Peyer's patch (tissue), 4 donors: ENCODE measurements around the gene TRIM31. TPM values are rescaled to one million over a fixed set of nuclear protein-coding genes. Genes with fewer than 3 reads are reported as not detected.

Experiments
- DNase-seq, 3 donors: peaks; one replicate each; pipeline ENCODE4 v3.0.0-alpha.2; 2017 to 2019
- H3K27ac ChIP-seq, 4 donors: fragments of 200-600 bp; sonication (generic); one replicate each; pipeline ENCODE4 v1.5.1; 2016 to 2019
- H3K27me3 ChIP-seq, 2 donors: fragments of 200-600 bp; sonication (generic); one replicate each; pipeline ENCODE4 v1.5.1; 2019
- H3K36me3 ChIP-seq, 3 donors: fragments of 200-600 bp; sonication (generic); one replicate each; pipeline ENCODE4 v1.5.1; 2016 to 2019
- H3K4me1 ChIP-seq, 4 donors: fragments of 200-600 bp; sonication (generic); one replicate each; pipeline ENCODE4 v1.5.1; 2016 to 2019
- H3K4me3 ChIP-seq, 4 donors: fragments of 200-600 bp; sonication (generic); 1 replicate in 3 of 4; 2 replicates in 1 of 4; pipeline ENCODE4 v1.5.1; 2016 to 2019; ENCODE audit warnings: mild to moderate bottlenecking in 1 of 4
- H3K9me3 ChIP-seq, 4 donors: fragments of 200-600 bp; sonication (generic); one replicate each; pipeline ENCODE4 v1.5.1; 2016 to 2019; ENCODE audit warnings: mild to moderate bottlenecking in 1 of 4
- CTCF ChIP-seq, 6 experiments: fragments of 450-650 bp in 4 of 6; fragments of 200-600 bp in 2 of 6; sonication (generic) in 1 of 6; IDR thresholded peaks; one replicate each; pipeline ENCODE4 v1.5.1; 2017 to 2019; ENCODE audit warnings: antibody characterized with exemption in 6 of 6, mild to moderate bottlenecking in 3 of 6, moderate library complexity in 1 of 6
- POLR2A ChIP-seq, 2 donors: fragments of 450-650 bp; IDR thresholded peaks; one replicate each; pipeline ENCODE4 v1.5.1; 2017; ENCODE audit warnings: antibody characterized with exemption in 2 of 2, mild to moderate bottlenecking in 2 of 2, moderate library complexity in 2 of 2
- total RNA-seq, 4 donors: library from RNA; depleted of rRNA; stranded (reverse); fragments of >200 nt; gene quantifications; one replicate each; pipeline ENCODE4 v1.1.0, GENCODE V29; 2016

TRIM31 gene
- total RNA-seq, 4 donors from 2014 or later: 9.9 to 56.9 (median 42.0) TPM

GRCh38 chr6:30158475-30159040 is 45.7 kb upstream of the TRIM31 start:
- Histone ChIP-seq H3K27ac (no peak overlapping the region), H3K36me3 (no peaks in the 10 kb centered on the region), H3K9me3 (no peaks in the 10 kb centered on the region), H3K4me3 (no peak overlapping the region), H3K27me3 (no peaks in the 10 kb centered on the region), H3K4me1 (peaks cover 0 to 22% (median 6%) of the 10 kb centered on the region in 4 donors)
- DNase-seq: no peak
- TF ChIP-seq CTCF (IDR thresholded peaks at IDR 0.05) (no peak), POLR2A (IDR thresholded peaks at IDR 0.05) (no peak)

GRCh38 chr6:30157999-30158398 is 45.1 kb upstream of the TRIM31 start:
- no peak overlapping the region for H3K4me3 ChIP-seq
- peaks cover 0 to 22% (median 6%) of the 10 kb centered on the region in 4 donors for H3K4me1 ChIP-seq
- no peak for DNase-seq
- no peaks in the 10 kb centered on the region for H3K27me3 ChIP-seq
- TF ChIP-seq CTCF (IDR thresholded peaks at IDR 0.05) (no peak), POLR2A (IDR thresholded peaks at IDR 0.05) (no peak)
- no peaks in the 10 kb centered on the region for H3K36me3 ChIP-seq
- no peak overlapping the region for H3K27ac ChIP-seq
- H3K9me3 ChIP-seq: no peaks in the 10 kb centered on the region

- Histone ChIP-seq H3K27me3 (no peaks in the 10 kb centered on the region), H3K9me3 (no peaks in the 10 kb centered on the region), H3K27ac (no peak overlapping the region), H3K4me3 (no peak overlapping the region), H3K4me1 (peaks cover 0 to 22% (median 6%) of the 10 kb centered on the region in 4 donors), H3K36me3 (no peaks in the 10 kb centered on the region)
- DNase-seq: no peak
- TF ChIP-seq CTCF (IDR thresholded peaks at IDR 0.05) (no peak), POLR2A (IDR thresholded peaks at IDR 0.05) (no peak)
These were observed 44.7 kb upstream of the TRIM31 start for GRCh38 chr6:30157581-30157980.

GRCh38 chr6:30156774-30157173 is 43.9 kb upstream of the TRIM31 start:
- Histone ChIP-seq H3K27me3 (no peaks in the 10 kb centered on the region), H3K4me3 (no peak overlapping the region), H3K27ac (peak overlapping the region in 3 of 4 donors; percentile 25 to 93 (median 88)), H3K36me3 (no peaks in the 10 kb centered on the region), H3K9me3 (no peaks in the 10 kb centered on the region), H3K4me1 (peaks cover 0 to 22% (median 6%) of the 10 kb centered on the region in 4 donors)
- TF ChIP-seq CTCF (IDR thresholded peaks at IDR 0.05): no peak
- TF ChIP-seq POLR2A (IDR thresholded peaks at IDR 0.05): no peak
- DNase-seq: no peak

- Histone ChIP-seq H3K4me3 (no peak overlapping the region), H3K36me3 (no peaks in the 10 kb centered on the region), H3K9me3 (no peaks in the 10 kb centered on the region), H3K27ac (peak overlapping the region in 2 of 4 donors; percentile 88 to 93), H3K27me3 (no peaks in the 10 kb centered on the region), H3K4me1 (peaks cover 0 to 22% (median 6%) of the 10 kb centered on the region in 4 donors)
- peak in 2 of 3 donors; percentile 75 to 89 for DNase-seq
- TF ChIP-seq CTCF (IDR thresholded peaks at IDR 0.05) (no peak), POLR2A (IDR thresholded peaks at IDR 0.05) (peak in 1 of 2 donors; percentile 20)
These were observed 43.3 kb upstream of the TRIM31 start for GRCh38 chr6:30156262-30156599.
